Epithelial cell of esophagus (primary cell): ENCODE results near the gene LRATD1.
"Not testable (repeated sequence)": the region's sequence is repeated elsewhere in the genome, so short reads cannot be mapped to it uniquely, and the experiment has no call there.

ENCODE experiments used
- DNase-seq: peaks from one replicate; pipeline ENCODE4 v3.0.0; 2010; ENCODE audit warnings: low read depth
- H3K4me3 ChIP-seq: 2 replicates; pipeline ENCODE4 v1.5.1; 2011; ENCODE audit warnings: mild to moderate bottlenecking, low read length, control low read depth
- CTCF ChIP-seq: IDR thresholded peaks from 2 replicates; pipeline ENCODE4 v1.5.1; 2011; ENCODE audit warnings: low read depth, mild to moderate bottlenecking, low read length, control low read depth, inconsistent platforms; ENCODE audit not compliant: insufficient read depth; ENCODE audit errors: missing control alignments

Gene LRATD1

GRCh38 chr2:14619441-14619840 is 13.1 kb upstream of the LRATD1 start:
- TF ChIP-seq CTCF = no peak
- no peak overlapping the region for H3K4me3 ChIP-seq
- no peak for DNase-seq

- DNase-seq = peak; percentile 87
- no peak for TF ChIP-seq CTCF
- H3K4me3 ChIP-seq = no peak overlapping the region
Observed at GRCh38 chr2:14621114-14621513, 11.4 kb upstream of the LRATD1 start.

GRCh38 chr2:14621906-14622549 is 10.5 kb upstream of the LRATD1 start:
- H3K4me3 ChIP-seq = no peak overlapping the region
- no peak for DNase-seq
- TF ChIP-seq CTCF = no peak

GRCh38 chr2:14622550-14622939 is 10.0 kb upstream of the LRATD1 start:
- H3K4me3 ChIP-seq, DNase-seq: not testable (repeated sequence)

GRCh38 chr2:14623237-14623636 is 9.3 kb upstream of the LRATD1 start:
- H3K4me3 ChIP-seq = no peak overlapping the region
- no peak for DNase-seq
- no peak for TF ChIP-seq CTCF

GRCh38 chr2:14626873-14627272 is 5.6 kb upstream of the LRATD1 start:
- no peak overlapping the region for H3K4me3 ChIP-seq
- no peak for TF ChIP-seq CTCF
- DNase-seq = peak; percentile 65

GRCh38 chr2:14628901-14629300 is 3.6 kb upstream of the LRATD1 start:
- peak; percentile 95 for DNase-seq
- no peak for TF ChIP-seq CTCF
- H3K4me3 ChIP-seq = no peak overlapping the region
